ENCODE data around the gene WSCD2.

The WSCD2 gene

DNA sequence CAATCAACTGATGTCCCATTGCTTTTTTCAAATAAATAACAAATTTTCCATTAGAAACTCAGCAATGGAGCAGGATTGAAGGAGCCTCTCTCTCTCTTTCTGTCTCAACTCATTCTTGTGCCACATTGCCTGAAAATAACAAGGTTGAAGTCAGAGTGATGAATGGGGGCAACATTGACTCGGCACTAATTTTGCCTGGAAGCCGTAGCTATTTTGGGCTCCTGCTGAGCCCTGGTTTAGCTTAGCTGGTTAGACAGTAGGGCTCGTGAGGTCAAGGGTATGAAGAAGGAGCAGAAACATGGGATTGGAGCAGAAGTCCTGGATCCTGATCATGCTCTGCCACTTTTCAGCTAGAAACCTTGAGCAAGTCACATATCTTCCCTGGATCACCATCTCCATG lies 38.9 kb downstream of the WSCD2 start:
- ChIA-PET POLR2A (no interaction called here), CTCF (no interaction called here)
- no peak for TF ChIP-seq FOXM1 (IDR thresholded peaks at IDR 0.05; ENCODE audit: borderline replicate concordance)
- no peak for TF ChIP-seq SUZ12 (IDR thresholded peaks at IDR 0.05)
- TF ChIP-seq FOXK2 (IDR thresholded peaks at IDR 0.05), result no peak
- no peak for TF ChIP-seq FOXA1 (IDR thresholded peaks at IDR 0.05)
- no peak for TF ChIP-seq L3MBTL2 (conservative IDR thresholded peaks at IDR 0.05)
- TF ChIP-seq HDGF (IDR thresholded peaks at IDR 0.05; ENCODE audit: borderline replicate concordance), result no peak
- no peak for TF ChIP-seq ARNT (IDR thresholded peaks at IDR 0.05)
- DNase-seq (ENCODE audit: extremely low spot score), result no peak

DNA sequence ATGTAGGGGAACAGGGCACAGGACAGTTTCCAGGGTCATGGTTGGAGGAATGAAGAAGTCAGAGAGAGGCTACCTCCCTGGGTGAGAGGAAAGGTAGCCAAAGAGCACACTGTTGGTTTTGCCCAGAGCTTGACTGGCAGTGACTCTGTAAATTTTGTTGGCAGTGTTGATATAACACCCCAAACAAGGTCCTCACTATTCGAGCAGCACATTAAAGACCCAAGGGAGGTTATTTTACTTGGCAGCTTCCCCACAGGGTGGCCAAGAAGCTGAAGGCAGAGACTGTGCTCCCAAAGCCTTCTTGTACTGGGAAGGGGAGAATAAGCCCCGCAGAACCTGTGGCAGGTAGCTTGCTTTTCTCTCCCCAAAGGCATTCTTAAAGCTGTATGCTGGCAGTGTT lies 40.6 kb downstream of the WSCD2 start:
- POLR2A ChIA-PET, result no interaction called here
- no peak for DNase-seq (ENCODE audit: extremely low spot score)
- TF ChIP-seq ARNT (IDR thresholded peaks at IDR 0.05) (no peak), HDGF (IDR thresholded peaks at IDR 0.05; ENCODE audit: borderline replicate concordance) (no peak), TARDBP (IDR thresholded peaks at IDR 0.05) (no peak), CTBP1 (IDR thresholded peaks at IDR 0.05; ENCODE audit: borderline replicate concordance) (no peak), SP1 (IDR thresholded peaks at IDR 0.05) (no peak), ZNF384 (IDR thresholded peaks at IDR 0.05) (no peak), NFRKB (IDR thresholded peaks at IDR 0.05) (no peak)
- CTCF ChIA-PET, result no interaction called here

DNA sequence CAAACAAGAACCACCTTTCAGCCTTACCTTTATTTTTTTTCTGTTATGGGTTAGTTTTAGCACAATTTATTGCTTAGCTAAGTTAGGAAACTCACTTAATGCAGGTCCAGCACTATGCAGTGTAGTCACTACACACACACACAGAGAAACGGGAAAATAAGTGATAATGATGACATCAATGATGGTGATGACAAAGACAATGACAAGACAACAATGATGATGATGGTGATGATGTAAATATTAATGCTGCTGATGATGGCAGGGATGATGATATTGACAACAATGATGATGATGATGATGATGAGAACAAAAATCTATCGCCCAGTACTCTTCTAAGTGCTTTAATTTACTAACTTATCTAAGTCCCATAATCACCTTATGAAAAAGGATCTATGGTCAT lies 41.1 kb downstream of the WSCD2 start:
- no peak for DNase-seq (ENCODE audit: extremely low spot score)
- no peak for TF ChIP-seq FOXK2 (IDR thresholded peaks at IDR 0.05)
- TF ChIP-seq SP1 (IDR thresholded peaks at IDR 0.05), result no peak
- no peak for TF ChIP-seq FOXM1 (IDR thresholded peaks at IDR 0.05; ENCODE audit: borderline replicate concordance)
- no peak for TF ChIP-seq TARDBP (IDR thresholded peaks at IDR 0.05)
- TF ChIP-seq, protein P1, sequence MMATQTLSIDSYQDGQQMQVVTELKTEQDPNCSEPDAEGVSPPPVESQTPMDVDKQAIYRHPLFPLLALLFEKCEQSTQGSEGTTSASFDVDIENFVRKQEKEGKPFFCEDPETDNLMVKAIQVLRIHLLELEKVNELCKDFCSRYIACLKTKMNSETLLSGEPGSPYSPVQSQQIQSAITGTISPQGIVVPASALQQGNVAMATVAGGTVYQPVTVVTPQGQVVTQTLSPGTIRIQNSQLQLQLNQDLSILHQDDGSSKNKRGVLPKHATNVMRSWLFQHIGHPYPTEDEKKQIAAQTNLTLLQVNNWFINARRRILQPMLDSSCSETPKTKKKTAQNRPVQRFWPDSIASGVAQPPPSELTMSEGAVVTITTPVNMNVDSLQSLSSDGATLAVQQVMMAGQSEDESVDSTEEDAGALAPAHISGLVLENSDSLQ (IDR thresholded peaks at IDR 0.05), result no peak
- TF ChIP-seq ELF4 (IDR thresholded peaks at IDR 0.05), result no peak
- TF ChIP-seq ZNF384 (IDR thresholded peaks at IDR 0.05), result no peak
- no peak for TF ChIP-seq L3MBTL2 (conservative IDR thresholded peaks at IDR 0.05)
- TF ChIP-seq CTBP1 (IDR thresholded peaks at IDR 0.05; ENCODE audit: borderline replicate concordance), result no peak
- no peak for TF ChIP-seq LEF1 (IDR thresholded peaks at IDR 0.05; ENCODE audit: borderline replicate concordance)
- TF ChIP-seq SUZ12 (IDR thresholded peaks at IDR 0.05), result no peak
- TF ChIP-seq ARNT (IDR thresholded peaks at IDR 0.05), result no peak
- TF ChIP-seq FOXA1 (IDR thresholded peaks at IDR 0.05), result no peak
- no peak for TF ChIP-seq NFRKB (IDR thresholded peaks at IDR 0.05)
- no peak for TF ChIP-seq BHLHE40 (IDR thresholded peaks at IDR 0.05; ENCODE audit: borderline replicate concordance)
- ChIA-PET POLR2A (no interaction called here), CTCF (no interaction called here)

DNA sequence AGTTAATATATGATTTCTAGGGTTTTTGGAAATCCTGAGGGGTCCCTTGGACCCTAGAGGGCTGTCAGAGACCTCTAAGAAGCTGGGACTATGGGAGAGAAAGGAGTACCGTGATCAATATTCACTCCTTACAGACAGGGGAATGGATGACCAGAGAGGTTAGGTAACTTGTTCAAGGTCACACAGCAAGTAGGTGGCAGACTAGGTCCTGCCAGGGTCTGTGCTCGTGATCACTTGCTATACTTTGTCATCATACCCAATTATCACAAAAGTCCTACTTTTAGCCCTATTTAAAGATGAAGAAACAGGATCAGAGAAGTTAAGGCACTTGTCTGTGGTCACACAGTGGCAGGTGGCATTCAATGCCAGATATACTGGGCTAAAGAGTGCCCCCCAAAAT lies 42.9 kb downstream of the WSCD2 start:
- TF ChIP-seq CTBP1 (IDR thresholded peaks at IDR 0.05; ENCODE audit: borderline replicate concordance) (no peak), BHLHE40 (IDR thresholded peaks at IDR 0.05; ENCODE audit: borderline replicate concordance) (no peak), TARDBP (IDR thresholded peaks at IDR 0.05) (no peak), ZNF384 (IDR thresholded peaks at IDR 0.05) (no peak), LEF1 (IDR thresholded peaks at IDR 0.05; ENCODE audit: borderline replicate concordance) (no peak), HDGF (IDR thresholded peaks at IDR 0.05; ENCODE audit: borderline replicate concordance) (no peak), SUZ12 (IDR thresholded peaks at IDR 0.05) (no peak), ARNT (IDR thresholded peaks at IDR 0.05) (no peak), FOXM1 (IDR thresholded peaks at IDR 0.05; ENCODE audit: borderline replicate concordance) (no peak), ELF4 (IDR thresholded peaks at IDR 0.05) (no peak)
- TF ChIP-seq, protein P1 (IDR thresholded peaks at IDR 0.05), result no peak
- CTCF ChIA-PET, result no interaction called here
- DNase-seq (ENCODE audit: extremely low spot score), result no peak
- POLR2A ChIA-PET, result no interaction called here

DNA sequence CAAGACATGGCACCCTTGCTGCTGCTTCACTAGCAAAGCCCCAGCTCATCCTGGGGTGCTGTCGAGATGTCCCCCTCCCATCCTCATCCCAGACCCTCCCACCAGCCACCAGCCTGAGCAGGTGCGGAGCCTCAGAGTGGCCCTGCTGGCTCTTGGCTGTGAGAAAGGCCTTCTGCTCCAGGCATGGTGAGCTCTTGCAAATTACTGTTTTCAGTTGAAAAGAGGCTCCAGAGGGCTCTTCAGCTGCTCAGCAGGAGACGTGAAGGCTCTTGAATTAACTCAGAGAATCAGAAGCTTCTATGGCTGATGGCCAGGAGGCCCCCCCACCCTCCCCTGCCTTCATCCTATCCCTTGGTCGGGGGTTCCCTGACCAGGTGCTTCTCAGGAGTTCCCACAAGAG lies 44.1 kb downstream of the WSCD2 start:
- DNase-seq (ENCODE audit: extremely low spot score), result no peak
- ChIA-PET CTCF (no interaction called here), POLR2A (no interaction called here)
- TF ChIP-seq L3MBTL2 (conservative IDR thresholded peaks at IDR 0.05) (no peak), ARNT (IDR thresholded peaks at IDR 0.05) (no peak), NFRKB (IDR thresholded peaks at IDR 0.05) (no peak), FOXK2 (IDR thresholded peaks at IDR 0.05) (no peak)
- TF ChIP-seq, protein P1 (IDR thresholded peaks at IDR 0.05), result no peak

DNA sequence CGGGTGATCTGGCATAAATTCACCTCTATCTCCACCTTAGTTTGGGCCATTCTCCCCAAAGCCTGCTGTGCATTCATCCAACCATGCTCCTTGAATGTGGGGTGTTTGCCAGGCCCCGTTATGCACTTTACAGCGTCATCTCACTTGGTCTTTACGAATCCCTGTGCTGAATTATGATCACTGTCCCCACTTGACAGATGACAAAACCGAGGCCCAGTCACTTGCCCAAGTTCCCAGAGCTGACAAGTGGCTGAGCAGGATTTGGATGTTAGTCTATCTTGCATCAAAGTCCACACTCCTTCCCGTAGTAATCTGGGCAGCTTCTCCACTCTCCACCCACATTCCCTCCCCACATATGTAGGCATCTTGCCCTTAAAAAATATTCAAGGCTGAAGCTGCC lies 44.8 kb downstream of the WSCD2 start:
- DNase-seq (ENCODE audit: extremely low spot score), result no peak
- ChIA-PET POLR2A (no interaction called here), CTCF (interaction anchor here (0.6 kb wide), 1 partner anchor 17 kb away, joined by 3 read pairs; no protein-coding TSS in a partner anchor)
- TF ChIP-seq, protein P1 (IDR thresholded peaks at IDR 0.05), result no peak
- no peak for TF ChIP-seq TARDBP (IDR thresholded peaks at IDR 0.05)
- no peak for TF ChIP-seq HDGF (IDR thresholded peaks at IDR 0.05; ENCODE audit: borderline replicate concordance)

DNA sequence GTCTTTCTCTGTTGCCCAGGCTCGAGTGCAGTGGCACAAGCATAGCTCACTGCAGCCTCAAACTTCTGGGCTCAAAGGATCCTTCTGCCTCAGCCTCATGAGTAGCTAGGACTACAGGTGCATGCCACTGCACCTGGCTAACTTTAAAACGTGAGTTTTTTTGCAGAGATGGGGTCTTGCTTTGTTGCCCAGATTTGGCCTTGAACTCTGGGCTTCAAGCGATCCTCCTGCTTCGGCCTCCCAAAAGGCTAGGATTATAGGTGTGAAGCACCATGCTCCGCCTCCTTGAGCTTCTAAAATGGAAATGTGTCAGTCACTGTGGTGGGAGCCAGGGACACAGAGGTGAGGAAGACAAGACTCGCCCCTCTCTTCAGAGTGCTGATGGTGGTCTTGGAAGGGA lies 45.6 kb downstream of the WSCD2 start:
- no peak for TF ChIP-seq BHLHE40 (IDR thresholded peaks at IDR 0.05; ENCODE audit: borderline replicate concordance)
- TF ChIP-seq ZNF384 (IDR thresholded peaks at IDR 0.05), result no peak
- no peak for TF ChIP-seq ELF4 (IDR thresholded peaks at IDR 0.05)
- TF ChIP-seq FOXA1 (IDR thresholded peaks at IDR 0.05), result no peak
- no peak for TF ChIP-seq CTBP1 (IDR thresholded peaks at IDR 0.05; ENCODE audit: borderline replicate concordance)
- TF ChIP-seq ARNT (IDR thresholded peaks at IDR 0.05), result no peak
- no peak for DNase-seq (ENCODE audit: extremely low spot score)
- ChIA-PET POLR2A (no interaction called here), CTCF (no interaction called here)

Data from HEK293T (cell line).